H9 (cell line): ENCODE results near the gene PPARGC1A. TPM values are rescaled to one million over a fixed set of nuclear protein-coding genes. Genes with fewer than 3 reads are reported as not detected.

Experiments
- DNase-seq: peaks from one replicate; pipeline ENCODE4 v3.0.0-alpha.2; 2017
- H2AFZ ChIP-seq: one replicate; pipeline ENCODE4 v1.6.1; 2013; ENCODE audit warnings: mild to moderate bottlenecking, low read length, control low read depth, moderate library complexity
- H2AK5ac ChIP-seq: 2 replicates; pipeline ENCODE4 v1.6.1; 2013; ENCODE audit warnings: low read length, control low read depth, mixed read lengths; ENCODE audit not compliant: insufficient read length
- H2BK120ac ChIP-seq: one replicate; pipeline ENCODE4 v1.6.1; 2013; ENCODE audit warnings: low read depth, mild to moderate bottlenecking, low read length, control low read depth, inconsistent platforms; ENCODE audit not compliant: poor library complexity, severe bottlenecking
- H2BK12ac ChIP-seq: 2 replicates; pipeline ENCODE4 v1.6.1; 2013; ENCODE audit warnings: low read length, control low read depth, mixed read lengths, low read depth; ENCODE audit not compliant: insufficient read length
- H2BK15ac ChIP-seq: 2 replicates; pipeline ENCODE4 v1.6.1; 2013; ENCODE audit warnings: low read depth, low read length, control low read depth
- H2BK20ac ChIP-seq: one replicate; pipeline ENCODE4 v1.6.1; 2013; ENCODE audit warnings: low read depth, mild to moderate bottlenecking, low read length, control low read depth, inconsistent platforms; ENCODE audit not compliant: poor library complexity, severe bottlenecking
- H2BK5ac ChIP-seq: 2 replicates; pipeline ENCODE4 v1.6.1; 2013; ENCODE audit warnings: low read length, control low read depth, mixed read lengths; ENCODE audit not compliant: insufficient read length
- H3K14ac ChIP-seq: 2 replicates; pipeline ENCODE4 v1.6.1; 2013; ENCODE audit warnings: low read length, control low read depth; ENCODE audit not compliant: insufficient read depth
- H3K18ac ChIP-seq: 2 replicates; pipeline ENCODE4 v1.6.1; 2013; ENCODE audit warnings: low read depth, mild to moderate bottlenecking, mixed read lengths, low read length, control low read depth; ENCODE audit not compliant: insufficient read length
- H3K23ac ChIP-seq: 2 replicates; pipeline ENCODE4 v1.6.1; 2013; ENCODE audit warnings: low read length, control low read depth, mixed read lengths, low read depth; ENCODE audit not compliant: insufficient read length
- H3K23me2 ChIP-seq: 2 replicates; pipeline ENCODE4 v1.6.1; 2013; ENCODE audit warnings: low read depth, mild to moderate bottlenecking, mixed read lengths, low read length, control low read depth; ENCODE audit not compliant: insufficient read length, poor library complexity, severe bottlenecking
- H3K27ac ChIP-seq: 2 replicates; pipeline ENCODE4 v1.5.1; 2013; ENCODE audit warnings: low read length, control low read depth, mixed read lengths, low read depth; ENCODE audit not compliant: insufficient read length
- H3K27me3 ChIP-seq: 2 replicates; pipeline ENCODE4 v1.6.1; 2013; ENCODE audit warnings: low read length, control low read depth, inconsistent platforms; ENCODE audit not compliant: insufficient read depth
- H3K4ac ChIP-seq: 2 replicates; pipeline ENCODE4 v1.6.1; 2013; ENCODE audit warnings: low read depth, mild to moderate bottlenecking, control low read depth, inconsistent platforms, low read length, moderate library complexity
- H3K4me1 ChIP-seq: 2 replicates; pipeline ENCODE4 v1.6.1; 2013; ENCODE audit warnings: low read length, control low read depth, inconsistent platforms; ENCODE audit not compliant: insufficient read depth
- H3K4me2 ChIP-seq: 2 replicates; pipeline ENCODE4 v1.6.1; 2013; ENCODE audit warnings: low read length, control low read depth, mixed read lengths; ENCODE audit not compliant: insufficient read length, insufficient read depth
- H3K56ac ChIP-seq: 2 replicates; pipeline ENCODE4 v1.6.1; 2013; ENCODE audit warnings: low read depth, mild to moderate bottlenecking, mixed read lengths, low read length, control low read depth; ENCODE audit not compliant: insufficient read length
- H3K79me1 ChIP-seq: 2 replicates; pipeline ENCODE4 v1.6.1; 2013; ENCODE audit warnings: low read depth, mild to moderate bottlenecking, moderate library complexity, low read length, control low read depth, inconsistent platforms; ENCODE audit not compliant: insufficient read depth, poor library complexity, severe bottlenecking
- H3K79me2 ChIP-seq: 2 replicates; pipeline ENCODE4 v1.6.1; 2013; ENCODE audit warnings: low read length, control low read depth, inconsistent platforms; ENCODE audit not compliant: insufficient read depth
- H3K9ac ChIP-seq: 2 replicates; pipeline ENCODE4 v1.6.1; 2013; ENCODE audit warnings: low read length, control low read depth, mixed read lengths; ENCODE audit not compliant: insufficient read length; ENCODE audit errors: extremely low read depth
- H3K9me3 ChIP-seq: one replicate; pipeline ENCODE4 v1.6.1; 2013; ENCODE audit warnings: low read depth, low read length, inconsistent platforms; ENCODE audit not compliant: control insufficient read depth
- H3T11ph ChIP-seq: one replicate; pipeline ENCODE4 v1.6.1; 2013; ENCODE audit warnings: mild to moderate bottlenecking, low read length, control low read depth, inconsistent platforms
- H4K20me1 ChIP-seq: one replicate; pipeline ENCODE4 v1.6.1; 2013; ENCODE audit not compliant: control insufficient read depth, insufficient read length, insufficient read depth
- H4K5ac ChIP-seq: 2 replicates; pipeline ENCODE4 v1.6.1; 2013; ENCODE audit warnings: low read depth, mild to moderate bottlenecking, mixed read lengths, low read length, control low read depth; ENCODE audit not compliant: insufficient read length
- H4K8ac ChIP-seq: replicated peaks from 2 replicates; pipeline ENCODE4 v1.6.1; 2013; ENCODE audit warnings: low read length, control low read depth, mixed read lengths, low read depth; ENCODE audit not compliant: insufficient read length
- H4K91ac ChIP-seq: 2 replicates; pipeline ENCODE4 v1.6.1; 2013; ENCODE audit warnings: low read depth, mild to moderate bottlenecking, moderate library complexity, mixed read lengths, low read length, control low read depth; ENCODE audit not compliant: insufficient read length
- H3K27ac Mint-ChIP-seq, 3 experiments: 2 replicates in 2 of 3; 3 replicates in 1 of 3; pipeline ENCODE4 v1.8.0; 2020 to 2021; ENCODE audit warnings: mixed read lengths in 3 of 3, mild to moderate bottlenecking in 1 of 3, moderate library complexity in 1 of 3
- H3K27me3 Mint-ChIP-seq: 2 replicates; pipeline ENCODE4 v1.8.0; 2021; ENCODE audit warnings: low read depth, mild to moderate bottlenecking, moderate library complexity, mixed read lengths
- H3K36me3 Mint-ChIP-seq, 3 experiments: 2 replicates in 2 of 3; 3 replicates in 1 of 3; pipeline ENCODE4 v1.8.0; 2020 to 2021; ENCODE audit warnings: low read depth in 3 of 3, mixed read lengths in 3 of 3; ENCODE audit not compliant: insufficient read depth in 1 of 3
- H3K4me1 Mint-ChIP-seq, 2 experiments: 2 replicates each; pipeline ENCODE4 v1.8.0; 2020; ENCODE audit warnings: mixed read lengths in 2 of 2
- H3K4me3 Mint-ChIP-seq, 2 experiments: 2 replicates in 1 of 2; 3 replicates in 1 of 2; pipeline ENCODE4 v1.8.0; 2020 to 2021; ENCODE audit warnings: mild to moderate bottlenecking in 2 of 2, mixed read lengths in 2 of 2, moderate library complexity in 1 of 2
- H3K9me3 Mint-ChIP-seq, 2 experiments: 2 replicates in 1 of 2; 3 replicates in 1 of 2; pipeline ENCODE4 v1.8.0; 2020; ENCODE audit warnings: mild to moderate bottlenecking in 2 of 2, mixed read lengths in 2 of 2, moderate library complexity in 1 of 2
- WGBS: extraction: QIAGEN DNeasy Blood & Tissue Kit; methylation state at CpG from one replicate; pipeline ENCODE4 v1.1.7; 2013; ENCODE audit warnings: missing lambda C conversion rate, low lambda C conversion rate, mixed read lengths; ENCODE audit not compliant: insufficient read length; ENCODE audit errors: extremely low coverage; 5-methylcytosine and 5-hydroxymethylcytosine counted together
- total RNA-seq: library from RNA; stranded (reverse); gene quantifications from 2 replicates; pipeline ENCODE4 v1.2.1, GENCODE V29; 2021
- TF ChIP-seq, protein P1 (sequence below): fragments of 200-600 bp; sonication (generic); conservative IDR thresholded peaks from 3 replicates; pipeline ENCODE4 v1.8.0; 2021; ENCODE audit warnings: antibody characterized with exemption, mild to moderate bottlenecking

PPARGC1A gene
- total RNA-seq, 1 experiment from 2014 or later, result 1.7 TPM

GRCh38 chr4:23876418-23877089, 13.3 kb downstream of the PPARGC1A start:
- no peak for DNase-seq
- Histone ChIP-seq H2BK5ac (no peak overlapping the region), H3T11ph (no peak overlapping the region), H3K27me3 (no peaks in the 10 kb centered on the region), H3K4ac (no peak overlapping the region), H3K4me1 (peaks cover 19% of the 10 kb centered on the region), H3K4me2 (no peak overlapping the region), H3K56ac (no peak overlapping the region), H4K20me1 (no peaks in the 10 kb centered on the region), H4K5ac (no peak overlapping the region), H3K27ac (no peak overlapping the region), H2BK120ac (no peak overlapping the region), H3K23me2 (no peaks in the 10 kb centered on the region), H3K9me3 (no peaks in the 10 kb centered on the region), H3K79me2 (no peaks in the 10 kb centered on the region), H2AFZ (no peak overlapping the region), H3K9ac (no peak overlapping the region), H4K8ac (no peak overlapping the region), H3K23ac (no peak overlapping the region), H3K14ac (no peak overlapping the region), H3K79me1 (no peaks in the 10 kb centered on the region), H2BK12ac (no peak overlapping the region), H2AK5ac (no peak overlapping the region), H4K91ac (no peak overlapping the region), H2BK20ac (no peak overlapping the region), H2BK15ac (no peak overlapping the region), H3K18ac (no peak overlapping the region)
- WGBS, result no CpG with 5 or more reads among the region's 3 CpGs
- Mint-ChIP-seq H3K36me3 (no peaks in the 10 kb centered on the region; a peak in 1 of 7 replicates), H3K4me1 (peaks cover 30 to 61% of the 10 kb centered on the region in 2 experiments), H3K4me3 (no peak overlapping the region), H3K27ac (peak overlapping the region in 2 of 3 experiments; percentile 5 to 23; a peak in 1 of 7 replicates), H3K27me3 (no peaks in the 10 kb centered on the region), H3K9me3 (no peaks in the 10 kb centered on the region)
- TF ChIP-seq, protein P1, sequence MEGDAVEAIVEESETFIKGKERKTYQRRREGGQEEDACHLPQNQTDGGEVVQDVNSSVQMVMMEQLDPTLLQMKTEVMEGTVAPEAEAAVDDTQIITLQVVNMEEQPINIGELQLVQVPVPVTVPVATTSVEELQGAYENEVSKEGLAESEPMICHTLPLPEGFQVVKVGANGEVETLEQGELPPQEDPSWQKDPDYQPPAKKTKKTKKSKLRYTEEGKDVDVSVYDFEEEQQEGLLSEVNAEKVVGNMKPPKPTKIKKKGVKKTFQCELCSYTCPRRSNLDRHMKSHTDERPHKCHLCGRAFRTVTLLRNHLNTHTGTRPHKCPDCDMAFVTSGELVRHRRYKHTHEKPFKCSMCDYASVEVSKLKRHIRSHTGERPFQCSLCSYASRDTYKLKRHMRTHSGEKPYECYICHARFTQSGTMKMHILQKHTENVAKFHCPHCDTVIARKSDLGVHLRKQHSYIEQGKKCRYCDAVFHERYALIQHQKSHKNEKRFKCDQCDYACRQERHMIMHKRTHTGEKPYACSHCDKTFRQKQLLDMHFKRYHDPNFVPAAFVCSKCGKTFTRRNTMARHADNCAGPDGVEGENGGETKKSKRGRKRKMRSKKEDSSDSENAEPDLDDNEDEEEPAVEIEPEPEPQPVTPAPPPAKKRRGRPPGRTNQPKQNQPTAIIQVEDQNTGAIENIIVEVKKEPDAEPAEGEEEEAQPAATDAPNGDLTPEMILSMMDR, result peak; percentile 30; the same call in 2 of the 3 replicates
